Measurements from ENCODE around the gene HBZ.

HBZ gene

DNA sequence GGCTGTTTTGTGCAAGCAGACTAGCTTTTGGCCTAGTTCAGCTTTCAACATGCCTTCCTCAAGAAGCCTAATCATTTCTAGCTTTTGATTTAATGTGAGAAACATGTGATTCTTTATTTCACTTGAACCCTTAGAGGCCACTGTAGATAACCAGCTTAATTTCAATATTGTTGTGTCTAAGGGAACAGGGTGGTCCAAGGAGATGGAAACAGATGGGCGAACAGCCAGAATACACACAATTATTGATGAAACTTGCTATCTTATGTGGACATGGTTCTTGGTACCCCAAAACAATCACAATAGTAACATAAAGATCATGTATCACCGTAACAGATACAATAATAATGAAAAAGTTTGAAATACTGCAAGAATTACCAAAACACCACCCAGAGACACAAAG lies 18.7 kb upstream of the HBZ start:
- no peak overlapping the region for H3K4me3 ChIP-seq (ENCODE audit: control insufficient read depth, low read depth, low read length)
- DNase-seq (ENCODE audit: low read depth): no peak
- TF ChIP-seq, protein P1, sequence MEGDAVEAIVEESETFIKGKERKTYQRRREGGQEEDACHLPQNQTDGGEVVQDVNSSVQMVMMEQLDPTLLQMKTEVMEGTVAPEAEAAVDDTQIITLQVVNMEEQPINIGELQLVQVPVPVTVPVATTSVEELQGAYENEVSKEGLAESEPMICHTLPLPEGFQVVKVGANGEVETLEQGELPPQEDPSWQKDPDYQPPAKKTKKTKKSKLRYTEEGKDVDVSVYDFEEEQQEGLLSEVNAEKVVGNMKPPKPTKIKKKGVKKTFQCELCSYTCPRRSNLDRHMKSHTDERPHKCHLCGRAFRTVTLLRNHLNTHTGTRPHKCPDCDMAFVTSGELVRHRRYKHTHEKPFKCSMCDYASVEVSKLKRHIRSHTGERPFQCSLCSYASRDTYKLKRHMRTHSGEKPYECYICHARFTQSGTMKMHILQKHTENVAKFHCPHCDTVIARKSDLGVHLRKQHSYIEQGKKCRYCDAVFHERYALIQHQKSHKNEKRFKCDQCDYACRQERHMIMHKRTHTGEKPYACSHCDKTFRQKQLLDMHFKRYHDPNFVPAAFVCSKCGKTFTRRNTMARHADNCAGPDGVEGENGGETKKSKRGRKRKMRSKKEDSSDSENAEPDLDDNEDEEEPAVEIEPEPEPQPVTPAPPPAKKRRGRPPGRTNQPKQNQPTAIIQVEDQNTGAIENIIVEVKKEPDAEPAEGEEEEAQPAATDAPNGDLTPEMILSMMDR (conservative IDR thresholded peaks at IDR 0.05; ENCODE audit: control insufficient read depth, insufficient read depth, low read depth, low read length): no peak

DNA sequence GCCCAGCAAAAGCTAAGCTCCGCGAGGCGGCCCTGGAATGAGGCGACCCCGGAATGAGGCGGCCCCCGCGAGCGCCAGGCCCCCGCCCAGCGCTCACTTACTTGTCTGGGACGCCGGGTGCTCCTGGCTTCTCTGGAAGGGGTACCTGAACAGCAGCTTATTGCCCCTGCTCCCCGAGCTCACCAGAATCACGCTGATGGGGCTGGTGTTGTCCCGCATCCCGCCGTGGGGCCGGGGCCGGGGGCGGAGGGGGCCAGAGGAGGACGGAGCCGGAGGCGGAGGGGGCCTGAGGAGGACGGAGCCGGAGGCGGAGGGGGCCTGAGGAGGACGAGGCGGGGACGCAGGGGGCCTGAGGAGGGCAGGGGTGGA lies 14.4 kb upstream of the HBZ start:
- no peak for DNase-seq (ENCODE audit: low read depth)
- H3K4me3 ChIP-seq (ENCODE audit: control insufficient read depth, low read depth, low read length): peak overlapping the region; percentile 70

DNA sequence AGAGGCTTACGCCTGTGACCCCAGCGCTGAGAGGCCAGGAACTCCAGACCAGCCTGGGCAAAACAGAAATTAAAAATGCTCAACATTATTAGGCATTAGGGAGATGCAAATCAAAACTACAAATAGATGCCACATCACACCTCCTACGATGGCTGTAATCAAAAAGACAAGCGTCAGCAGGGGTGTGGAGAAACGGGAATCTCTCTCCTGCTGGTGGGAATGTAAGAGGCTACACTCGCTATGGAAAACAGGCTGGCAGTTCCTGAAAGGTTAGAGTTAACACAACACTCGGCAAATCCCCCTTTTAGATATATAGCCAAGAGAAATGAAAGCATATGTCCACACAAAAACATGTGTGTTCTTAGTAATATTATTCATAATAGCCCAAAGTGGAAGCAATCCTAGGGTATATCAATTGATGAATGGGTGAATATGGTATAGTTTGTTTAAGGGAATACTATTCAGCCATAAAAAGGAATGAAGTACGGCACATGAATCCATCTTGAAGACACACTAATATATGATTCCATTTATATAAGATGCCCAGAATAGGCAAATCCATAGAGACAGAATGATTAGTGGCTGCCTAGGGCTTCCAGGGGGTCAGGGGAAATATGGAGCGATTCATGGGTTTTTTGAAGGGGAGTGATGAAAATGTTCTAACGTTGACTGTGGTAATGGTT lies 12.1 kb upstream of the HBZ start:
- TF ChIP-seq, protein P1 (conservative IDR thresholded peaks at IDR 0.05; ENCODE audit: control insufficient read depth, insufficient read depth, low read depth, low read length): no peak
- DNase-seq (ENCODE audit: low read depth): no peak
- H3K4me3 ChIP-seq (ENCODE audit: control insufficient read depth, low read depth, low read length): no peak overlapping the region

More for the DNA sequence above, 14.4 kb upstream of the HBZ start:
- TF ChIP-seq, protein P1 (conservative IDR thresholded peaks at IDR 0.05; ENCODE audit: control insufficient read depth, insufficient read depth, low read depth, low read length): no peak

DNA sequence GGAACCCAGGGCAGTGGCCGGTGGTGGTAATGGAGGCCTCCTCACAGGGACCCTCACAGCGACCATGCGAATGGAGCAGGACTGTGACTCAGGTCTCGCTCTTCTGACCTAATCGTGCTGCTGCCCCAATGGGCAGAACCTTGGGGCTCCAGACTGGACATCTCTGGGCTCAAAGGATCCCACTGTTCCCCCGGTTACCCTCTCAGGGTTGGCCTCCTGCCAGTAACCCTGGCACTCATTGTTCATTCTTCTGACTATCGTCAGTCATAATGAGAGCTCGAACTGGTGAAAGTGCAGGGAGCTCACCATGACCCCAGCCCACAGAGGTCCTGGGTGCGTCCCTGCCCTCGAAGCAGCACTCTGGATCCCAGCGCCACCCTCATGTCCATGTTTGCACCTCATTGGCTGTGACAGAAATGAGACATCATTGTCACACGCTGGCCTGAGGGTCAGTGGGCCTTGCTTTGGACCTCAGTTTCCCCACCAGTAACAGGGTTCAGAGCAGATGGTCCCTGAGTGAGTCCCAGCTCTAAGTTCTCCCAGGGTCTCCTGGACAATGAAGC lies 10.0 kb upstream of the HBZ start:
- TF ChIP-seq, protein P1 (conservative IDR thresholded peaks at IDR 0.05; ENCODE audit: control insufficient read depth, insufficient read depth, low read depth, low read length): no peak

DNA sequence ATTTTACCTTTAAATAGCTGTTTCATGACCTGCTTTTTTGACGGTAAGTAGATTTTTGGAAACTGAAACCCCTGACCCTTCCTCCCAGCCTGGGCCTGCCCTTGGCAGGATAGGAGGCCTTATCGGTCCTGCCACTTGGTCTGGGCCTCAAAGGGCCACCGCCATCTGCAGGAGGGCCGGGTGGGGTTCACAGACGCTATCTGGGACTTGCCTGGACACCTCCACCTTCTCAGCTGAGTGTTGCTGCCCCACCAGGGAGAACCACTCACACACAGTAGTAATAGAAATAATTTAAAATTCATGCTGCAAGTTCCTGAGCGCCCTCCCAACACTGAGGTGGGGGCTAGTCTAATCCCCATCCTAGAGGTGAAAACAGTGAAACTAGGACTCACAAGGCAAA lies 9.4 kb upstream of the HBZ start:
- no peak overlapping the region for H3K4me3 ChIP-seq (ENCODE audit: control insufficient read depth, low read depth, low read length)
- DNase-seq (ENCODE audit: low read depth): no peak
- TF ChIP-seq, protein P1 (conservative IDR thresholded peaks at IDR 0.05; ENCODE audit: control insufficient read depth, insufficient read depth, low read depth, low read length): no peak

More for the DNA sequence above, 10.0 kb upstream of the HBZ start:
- no peak overlapping the region for H3K4me3 ChIP-seq (ENCODE audit: control insufficient read depth, low read depth, low read length)
- no peak for DNase-seq (ENCODE audit: low read depth)

DNA sequence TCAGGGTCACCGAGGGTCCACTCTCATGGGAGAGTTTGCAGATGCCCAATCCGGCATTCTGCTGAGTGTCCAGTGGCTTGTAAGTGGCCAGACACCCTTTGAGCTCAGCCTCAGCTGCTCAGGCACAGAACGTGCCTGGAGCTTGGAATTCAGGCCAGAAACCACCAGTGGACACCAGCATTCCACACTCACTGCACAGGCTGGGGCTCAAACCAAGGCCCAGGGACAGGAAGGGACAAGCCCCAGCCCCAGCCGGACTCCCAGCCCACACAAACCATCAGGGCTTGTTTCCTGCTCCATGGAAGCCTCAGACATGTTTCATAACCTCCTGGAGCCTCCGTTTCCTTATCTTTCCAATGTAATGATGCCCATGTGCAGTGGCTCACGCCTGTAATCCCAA lies 9.0 kb upstream of the HBZ start:
- DNase-seq (ENCODE audit: low read depth): no peak
- TF ChIP-seq, protein P1 (conservative IDR thresholded peaks at IDR 0.05; ENCODE audit: control insufficient read depth, insufficient read depth, low read depth, low read length): no peak
- no peak overlapping the region for H3K4me3 ChIP-seq (ENCODE audit: control insufficient read depth, low read depth, low read length)
